Measurements from ENCODE around the gene WFDC1. TPM values are rescaled to one million over a fixed set of nuclear protein-coding genes. Genes with fewer than 3 reads are reported as not detected.

Gene WFDC1
- total and polyA plus RNA-seq, 10 of the 15 experiments (the other 5 are each of a cell fraction or from before 2014, with no cell fraction given), result not detected

GRCh38 chr16:84369938-84370627, 75.4 kb downstream of the WFDC1 start:
- ChIA-PET SMC1A (ENCODE audit: uncharacterized antibody, unreplicated experiment) (no interaction called here), CTCF (no interaction called here), RAD21 (ENCODE audit: unreplicated experiment) (no interaction called here), POLR2A (no interaction called here)
- ATAC-seq (no peak), FAIRE-seq (no peak), DNase-seq (ENCODE audit: low read depth, low spot score) (no peak)
- H3K4me2 ChIP-seq (ENCODE audit: control insufficient read depth, insufficient read depth), result no peak overlapping the region
- no peaks in the 10 kb centered on the region for H3K79me2 ChIP-seq (ENCODE audit: control insufficient read depth, insufficient read depth, low read length)
- H3K9ac ChIP-seq (ENCODE audit: control insufficient read depth, insufficient read depth, low read length), result no peak overlapping the region
- no peak overlapping the region for H3K27ac ChIP-seq (ENCODE audit: control insufficient read depth, insufficient read depth)
- in situ Hi-C loops (cut with MboI) (no loop called here), intact Hi-C loops (cut with micrococcal nuclease; ENCODE audit: unreplicated experiment) (no loop called here)
- H2AFZ ChIP-seq (ENCODE audit: control insufficient read depth, low read depth, low read length), result no peak overlapping the region
- 14% methylated on average over 10 of the region's 11 CpGs for WGBS (ENCODE audit: insufficient coverage, insufficient replicate concordance, low lambda C conversion rate, missing lambda C conversion rate)
- no peaks in the 10 kb centered on the region for H3K9me3 ChIP-seq (replicated peaks; ENCODE audit: control insufficient read depth, insufficient read depth, low read length)
- H4K20me1 ChIP-seq (ENCODE audit: control insufficient read depth, insufficient read depth), result no peaks in the 10 kb centered on the region
- no peaks in the 10 kb centered on the region for H3K36me3 ChIP-seq (ENCODE audit: control insufficient read depth in 2 of 2, insufficient read depth in 2 of 2, low read length in 1 of 2)
- H3K4me3 ChIP-seq, result no peak overlapping the region
- H3K27me3 ChIP-seq (replicated peaks in 1 of 2; ENCODE audit: control insufficient read depth in 2 of 2, insufficient read depth in 2 of 2, low read length in 1 of 2), result peaks cover 0 to 12% of the 10 kb centered on the region in 2 experiments; a peak in 3 of 4 replicates
- TF ChIP-seq SREBF2 (IDR thresholded peaks at IDR 0.05; ENCODE audit: low read length), result no peak
- no peak for TF ChIP-seq BHLHE40 (IDR thresholded peaks at IDR 0.05; ENCODE audit: borderline replicate concordance in 1 of 2, low read depth in 2 of 2, low read length in 1 of 2)
- no peaks in the 10 kb centered on the region for H3K4me1 ChIP-seq (ENCODE audit: control insufficient read depth, insufficient read depth, low read length)
- BruUV-seq (replicated peaks), result no TSS peak

- ChIA-PET CTCF (no interaction called here), POLR2A (no interaction called here)
- TF ChIP-seq, protein P1, sequence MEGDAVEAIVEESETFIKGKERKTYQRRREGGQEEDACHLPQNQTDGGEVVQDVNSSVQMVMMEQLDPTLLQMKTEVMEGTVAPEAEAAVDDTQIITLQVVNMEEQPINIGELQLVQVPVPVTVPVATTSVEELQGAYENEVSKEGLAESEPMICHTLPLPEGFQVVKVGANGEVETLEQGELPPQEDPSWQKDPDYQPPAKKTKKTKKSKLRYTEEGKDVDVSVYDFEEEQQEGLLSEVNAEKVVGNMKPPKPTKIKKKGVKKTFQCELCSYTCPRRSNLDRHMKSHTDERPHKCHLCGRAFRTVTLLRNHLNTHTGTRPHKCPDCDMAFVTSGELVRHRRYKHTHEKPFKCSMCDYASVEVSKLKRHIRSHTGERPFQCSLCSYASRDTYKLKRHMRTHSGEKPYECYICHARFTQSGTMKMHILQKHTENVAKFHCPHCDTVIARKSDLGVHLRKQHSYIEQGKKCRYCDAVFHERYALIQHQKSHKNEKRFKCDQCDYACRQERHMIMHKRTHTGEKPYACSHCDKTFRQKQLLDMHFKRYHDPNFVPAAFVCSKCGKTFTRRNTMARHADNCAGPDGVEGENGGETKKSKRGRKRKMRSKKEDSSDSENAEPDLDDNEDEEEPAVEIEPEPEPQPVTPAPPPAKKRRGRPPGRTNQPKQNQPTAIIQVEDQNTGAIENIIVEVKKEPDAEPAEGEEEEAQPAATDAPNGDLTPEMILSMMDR (IDR thresholded peaks at IDR 0.05 in 2 of 3, conservative IDR thresholded peaks at IDR 0.05 in 1 of 3; ENCODE audit: control insufficient read depth in 2 of 3, extremely low read depth in 1 of 3, insufficient read depth in 1 of 3, low read depth in 3 of 3, low read length in 3 of 3), result no peak
- TF ChIP-seq, protein P2, sequence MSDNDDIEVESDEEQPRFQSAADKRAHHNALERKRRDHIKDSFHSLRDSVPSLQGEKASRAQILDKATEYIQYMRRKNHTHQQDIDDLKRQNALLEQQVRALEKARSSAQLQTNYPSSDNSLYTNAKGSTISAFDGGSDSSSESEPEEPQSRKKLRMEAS (IDR thresholded peaks at IDR 0.05; ENCODE audit: low read depth, low read length), result no peak
- TF ChIP-seq, protein P3, sequence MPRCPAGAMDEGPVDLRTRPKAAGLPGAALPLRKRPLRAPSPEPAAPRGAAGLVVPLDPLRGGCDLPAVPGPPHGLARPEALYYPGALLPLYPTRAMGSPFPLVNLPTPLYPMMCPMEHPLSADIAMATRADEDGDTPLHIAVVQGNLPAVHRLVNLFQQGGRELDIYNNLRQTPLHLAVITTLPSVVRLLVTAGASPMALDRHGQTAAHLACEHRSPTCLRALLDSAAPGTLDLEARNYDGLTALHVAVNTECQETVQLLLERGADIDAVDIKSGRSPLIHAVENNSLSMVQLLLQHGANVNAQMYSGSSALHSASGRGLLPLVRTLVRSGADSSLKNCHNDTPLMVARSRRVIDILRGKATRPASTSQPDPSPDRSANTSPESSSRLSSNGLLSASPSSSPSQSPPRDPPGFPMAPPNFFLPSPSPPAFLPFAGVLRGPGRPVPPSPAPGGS (IDR thresholded peaks at IDR 0.05; ENCODE audit: borderline replicate concordance, insufficient read depth, low read depth, low read length, poor library complexity, severe bottlenecking), result no peak
- TF ChIP-seq RELA (IDR thresholded peaks at IDR 0.05; ENCODE audit: borderline replicate concordance, partially characterized antibody) (no peak), TBL1XR1 (IDR thresholded peaks at IDR 0.05; ENCODE audit: low read depth, low read length) (no peak), BMI1 (IDR thresholded peaks at IDR 0.05; ENCODE audit: borderline replicate concordance) (no peak), STAT3 (IDR thresholded peaks at IDR 0.05; ENCODE audit: low read depth, low read length) (no peak), EP300 (IDR thresholded peaks at IDR 0.05; ENCODE audit: borderline replicate concordance in 1 of 2, control insufficient read depth in 1 of 2, low read depth in 2 of 2, low read length in 2 of 2) (no peak), HDGF (IDR thresholded peaks at IDR 0.05) (no peak)
Observed at GRCh38 chr16:84370723-84371552, 76.3 kb downstream of the WFDC1 start.

More at GRCh38 chr16:84370723-84371552, 76.3 kb downstream of the WFDC1 start:
- no peak overlapping the region for H2AFZ ChIP-seq (ENCODE audit: control insufficient read depth, low read depth, low read length)
- H3K79me2 ChIP-seq (ENCODE audit: control insufficient read depth, insufficient read depth, low read length), result no peaks in the 10 kb centered on the region
- ChIA-PET SMC1A (ENCODE audit: uncharacterized antibody, unreplicated experiment) (no interaction called here), RAD21 (ENCODE audit: unreplicated experiment) (no interaction called here)
- FAIRE-seq (no peak), ATAC-seq (no peak), DNase-seq (ENCODE audit: low read depth, low spot score) (no peak)
- H3K9ac ChIP-seq (ENCODE audit: control insufficient read depth, insufficient read depth, low read length), result no peak overlapping the region
- 31% methylated on average over 8 of the region's 8 CpGs for WGBS (ENCODE audit: insufficient coverage, insufficient replicate concordance, low lambda C conversion rate, missing lambda C conversion rate)
- H3K4me3 ChIP-seq, result no peak overlapping the region
- peaks cover 0 to 12% of the 10 kb centered on the region in 2 experiments; a peak in 3 of 4 replicates for H3K27me3 ChIP-seq (replicated peaks in 1 of 2; ENCODE audit: control insufficient read depth in 2 of 2, insufficient read depth in 2 of 2, low read length in 1 of 2)
- no peak overlapping the region for H3K27ac ChIP-seq (ENCODE audit: control insufficient read depth, insufficient read depth)
- intact Hi-C loops (cut with micrococcal nuclease; ENCODE audit: unreplicated experiment) (no loop called here), in situ Hi-C loops (cut with MboI) (no loop called here)
- H4K20me1 ChIP-seq (ENCODE audit: control insufficient read depth, insufficient read depth), result no peaks in the 10 kb centered on the region
- H3K4me1 ChIP-seq (ENCODE audit: control insufficient read depth, insufficient read depth, low read length), result no peaks in the 10 kb centered on the region
- H3K36me3 ChIP-seq (ENCODE audit: control insufficient read depth in 2 of 2, insufficient read depth in 2 of 2, low read length in 1 of 2), result no peaks in the 10 kb centered on the region
- BruUV-seq (replicated peaks), result no TSS peak
- H3K4me2 ChIP-seq (ENCODE audit: control insufficient read depth, insufficient read depth), result no peak overlapping the region
- no peaks in the 10 kb centered on the region for H3K9me3 ChIP-seq (replicated peaks; ENCODE audit: control insufficient read depth, insufficient read depth, low read length)
